Germinal center (tissue), 1 donor: Measurements from ENCODE around the gene MTUS2.
A peak's percentile ranks its signal among the peaks of the same experiment; 100 is the strongest.

ENCODE experiments used
- DNase-seq: peaks from one replicate; pipeline ENCODE4 v3.0.0; 2012; ENCODE audit warnings: mixed read lengths, low spot score

The MTUS2 gene

GRCh38 chr13:29508130-29508875 lies 688.2 kb downstream of the MTUS2 start:
- peak; percentile 84 for DNase-seq

DNA sequence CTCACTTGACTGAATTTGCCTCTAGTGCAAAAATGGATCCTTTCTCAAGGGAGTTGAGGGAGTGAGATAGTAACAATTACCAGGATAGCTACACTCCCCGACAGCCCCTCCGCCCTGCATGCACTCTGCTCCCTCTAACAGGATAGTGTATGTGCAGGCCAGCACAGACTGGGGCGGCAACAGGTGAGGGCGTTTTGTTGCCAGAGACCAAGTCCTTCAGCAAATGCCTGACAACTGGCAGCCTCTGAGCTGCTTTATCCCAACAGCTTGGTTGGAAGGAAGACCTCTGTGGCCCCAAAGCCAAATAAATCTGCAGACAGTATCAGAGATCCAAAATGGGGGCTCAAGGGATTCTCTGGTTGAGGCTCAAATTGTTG lies 688.7 kb downstream of the MTUS2 start:
- DNase-seq: no peak

- no peak for DNase-seq
Measured at GRCh38 chr13:29509999-29510589, 690.0 kb downstream of the MTUS2 start.

GRCh38 chr13:29510651-29511084 lies 690.5 kb downstream of the MTUS2 start:
- no peak for DNase-seq

GRCh38 chr13:29511106-29511796 lies 691.1 kb downstream of the MTUS2 start:
- DNase-seq: no peak

DNA sequence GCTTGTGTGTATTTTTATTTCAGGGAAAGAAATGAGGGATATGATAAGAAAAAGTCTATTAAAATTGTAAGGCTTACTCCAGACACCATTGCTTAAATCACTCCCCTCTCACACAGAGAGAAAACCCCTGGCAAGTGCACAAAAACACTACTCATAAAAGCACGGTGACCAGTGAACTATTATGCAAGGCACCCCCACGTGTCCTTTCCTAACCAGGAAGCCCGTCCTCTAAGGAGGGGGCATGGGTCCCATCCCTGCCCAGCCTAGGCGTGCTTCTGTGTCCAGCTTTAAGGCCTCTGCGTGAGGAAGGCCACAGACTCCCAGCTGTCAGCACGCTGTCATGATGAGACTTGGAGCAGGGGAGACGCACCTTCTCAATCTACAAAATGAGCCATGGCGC lies 691.8 kb downstream of the MTUS2 start:
- DNase-seq: no peak

DNA sequence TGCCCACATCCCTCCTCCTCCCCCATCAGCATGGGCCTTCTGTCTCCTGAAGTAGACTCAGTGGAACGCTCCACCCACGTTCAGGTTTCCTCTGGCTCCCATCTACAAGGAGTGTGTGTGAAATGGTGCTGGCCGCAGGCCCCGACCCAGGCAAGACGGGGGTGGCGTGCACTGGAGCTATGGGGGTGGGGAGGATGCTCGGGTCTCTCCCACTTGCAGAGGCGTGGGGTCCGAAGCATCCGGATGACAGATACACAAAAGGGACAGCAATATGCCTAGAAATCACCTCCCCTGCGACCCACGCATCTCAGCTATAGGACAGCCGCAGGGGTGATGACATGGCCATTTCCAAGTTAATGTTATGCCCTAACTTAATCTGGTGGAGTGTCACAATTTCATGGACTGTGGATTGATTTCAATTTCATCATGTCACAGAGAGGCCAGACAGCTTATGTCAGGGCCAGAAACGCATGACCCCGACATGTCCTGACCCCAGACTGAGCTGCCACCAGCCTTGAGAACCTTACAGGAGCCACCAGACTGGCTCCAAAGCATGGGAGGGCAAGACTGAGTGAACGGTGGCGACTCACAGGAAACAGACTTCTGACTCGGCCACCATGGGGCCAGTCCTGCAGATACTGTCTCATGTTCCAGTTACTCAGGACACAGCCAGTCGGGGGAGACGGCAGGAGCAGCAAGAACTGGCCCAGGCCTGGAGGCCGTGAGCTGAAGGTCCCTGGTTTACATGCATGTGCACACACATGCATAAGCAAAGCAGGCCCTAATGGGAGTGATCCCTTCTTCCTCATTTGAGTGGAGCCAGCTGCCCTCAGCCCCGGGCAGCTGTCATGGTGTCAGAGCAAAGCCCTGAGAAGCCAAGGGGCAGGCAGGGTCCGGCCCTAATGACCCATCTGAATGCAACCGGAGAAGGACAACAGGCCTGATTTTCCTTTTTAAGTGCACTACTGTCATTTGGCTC lies 693.2 kb downstream of the MTUS2 start:
- DNase-seq: no peak

GRCh38 chr13:29513981-29514719 lies 694.0 kb downstream of the MTUS2 start:
- DNase-seq: no peak

- no peak for DNase-seq
Measured at GRCh38 chr13:29514720-29515310, 694.7 kb downstream of the MTUS2 start.

DNA sequence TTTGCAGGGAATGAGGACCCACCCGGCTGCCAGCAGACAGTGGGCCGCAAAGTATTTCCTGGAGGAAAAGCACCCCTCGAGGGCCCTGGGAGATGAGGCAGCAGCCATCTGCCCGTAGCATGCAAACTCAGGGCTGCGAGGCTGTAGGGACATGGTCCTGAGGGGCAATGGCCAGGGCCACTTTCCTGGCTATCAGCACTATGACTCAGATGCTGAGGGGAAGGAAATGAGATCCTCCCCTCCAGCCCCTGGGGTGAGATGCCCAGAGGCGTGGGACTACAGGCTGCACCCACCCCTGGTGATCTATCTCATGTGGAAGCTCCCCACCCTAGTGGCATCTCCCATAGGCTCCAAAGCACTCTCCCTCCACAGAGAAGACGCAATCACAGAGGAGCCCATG lies 695.2 kb downstream of the MTUS2 start:
- DNase-seq: no peak

DNA sequence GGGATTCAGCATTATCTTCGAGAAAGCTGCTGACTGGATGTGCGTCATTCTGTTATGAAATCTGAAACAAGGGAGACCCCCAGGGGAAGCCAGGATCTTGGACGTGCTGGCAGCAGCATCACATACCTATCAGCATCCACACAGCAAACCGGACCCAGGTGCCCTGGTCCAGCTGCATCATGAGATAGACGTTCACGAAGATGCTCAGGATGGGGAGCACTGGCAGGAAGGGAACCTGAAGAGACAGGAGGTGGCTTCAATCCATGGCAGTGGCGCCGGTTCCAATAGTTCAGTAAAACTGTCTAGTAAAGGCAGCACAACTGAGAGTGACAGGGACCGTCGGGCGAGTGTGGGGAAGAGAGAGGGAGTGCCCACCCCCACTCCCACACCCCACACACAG lies 695.9 kb downstream of the MTUS2 start:
- DNase-seq: no peak

GRCh38 chr13:29516880-29517279 lies 696.7 kb downstream of the MTUS2 start:
- no peak for DNase-seq

DNA sequence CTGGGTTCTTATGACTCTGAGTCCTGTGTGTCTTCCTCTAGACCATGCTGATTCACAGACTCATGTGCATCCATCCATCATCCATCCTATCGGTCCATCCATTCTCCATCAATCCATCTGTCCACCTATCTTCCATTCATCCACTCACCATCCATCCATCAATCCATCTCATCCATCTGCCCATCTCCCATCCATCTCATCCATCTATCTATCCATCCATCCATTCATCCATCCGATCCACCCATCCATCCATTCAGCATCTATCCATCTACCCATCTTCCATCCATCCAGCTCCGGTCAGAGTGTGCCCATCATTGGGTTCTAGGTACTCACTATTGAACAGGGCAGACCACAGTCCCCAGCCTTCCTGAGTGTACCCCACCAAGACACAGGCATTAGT lies 699.8 kb downstream of the MTUS2 start:
- DNase-seq: no peak

DNA sequence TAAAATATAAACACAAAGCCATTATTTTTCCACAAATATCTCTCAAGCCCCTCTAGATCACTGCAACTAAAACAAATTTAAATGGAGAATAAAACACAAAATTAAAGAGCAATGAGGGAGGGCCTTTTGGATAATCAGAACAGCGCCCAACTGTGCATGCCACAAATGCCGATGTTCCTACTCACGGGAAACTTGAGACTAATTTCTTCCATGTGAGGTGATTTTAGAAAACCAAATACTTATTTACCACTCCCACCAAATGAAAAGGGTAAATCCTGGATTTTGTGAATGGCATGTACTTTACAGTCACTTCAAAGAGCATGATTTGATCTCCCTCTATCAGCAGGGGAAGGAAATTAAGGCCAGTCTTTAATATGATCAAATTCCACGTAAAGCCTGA lies 700.5 kb downstream of the MTUS2 start:
- DNase-seq: no peak

- no peak for DNase-seq
Measured at GRCh38 chr13:29521336-29521735, 701.2 kb downstream of the MTUS2 start.

GRCh38 chr13:29522044-29522685 lies 702.0 kb downstream of the MTUS2 start:
- DNase-seq: no peak

DNA sequence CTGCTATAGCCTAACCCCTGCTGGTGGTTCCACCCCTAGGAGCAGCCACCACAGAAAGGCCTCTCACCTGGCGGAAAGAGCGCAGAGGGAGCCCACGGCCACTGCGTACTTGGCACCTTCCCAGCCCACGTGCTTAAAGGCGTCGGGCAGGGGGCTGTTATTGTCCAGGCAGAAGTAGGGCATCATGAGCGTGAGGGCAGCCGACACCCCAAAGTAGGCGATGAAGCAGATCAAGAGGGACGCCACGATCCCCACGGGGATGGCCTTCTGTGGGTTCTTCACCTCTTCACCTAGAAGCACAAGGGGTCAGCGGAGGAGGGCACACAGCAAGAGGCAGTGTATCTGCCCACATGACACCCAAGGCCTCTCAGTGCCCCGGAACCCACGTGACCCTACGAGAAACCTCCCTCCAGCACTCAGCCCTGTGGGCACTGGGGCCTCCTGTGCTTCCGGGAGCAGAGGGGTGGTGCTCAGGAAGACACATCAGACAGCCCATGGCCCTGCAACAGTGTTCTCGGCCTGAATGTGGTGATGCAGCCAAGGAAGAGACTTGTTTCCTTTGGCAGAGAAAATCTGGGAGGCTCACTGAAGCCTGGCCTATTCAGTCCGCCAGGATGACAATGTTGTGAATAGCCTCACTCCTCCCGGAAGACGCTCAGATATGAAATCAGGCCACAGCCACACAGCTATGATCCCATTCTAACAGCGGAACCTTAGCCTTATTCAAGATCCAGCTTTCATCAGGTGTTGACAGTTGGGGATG lies 703.2 kb downstream of the MTUS2 start:
- DNase-seq: no peak

GRCh38 chr13:29524176-29524575 lies 704.0 kb downstream of the MTUS2 start:
- no peak for DNase-seq

DNA sequence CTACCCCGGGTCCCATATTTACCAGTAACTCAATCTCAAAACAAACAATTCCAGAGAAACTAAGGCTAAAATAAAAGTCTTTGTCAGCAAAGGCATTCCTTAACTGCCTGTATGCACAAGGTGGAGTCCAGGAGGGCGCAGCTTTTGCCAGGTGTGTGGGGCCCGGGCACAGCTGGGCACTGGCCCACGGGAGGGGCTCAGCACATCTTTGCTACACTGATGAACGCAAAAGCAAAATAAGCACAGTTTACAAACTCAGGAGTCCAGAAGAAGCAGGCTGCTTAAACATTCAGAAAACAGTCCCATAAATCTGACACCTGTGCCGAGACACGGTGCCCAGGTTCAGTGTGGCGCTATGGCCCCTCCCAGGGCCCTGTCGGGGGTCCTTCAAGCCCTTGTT lies 704.5 kb downstream of the MTUS2 start:
- no peak for DNase-seq

DNA sequence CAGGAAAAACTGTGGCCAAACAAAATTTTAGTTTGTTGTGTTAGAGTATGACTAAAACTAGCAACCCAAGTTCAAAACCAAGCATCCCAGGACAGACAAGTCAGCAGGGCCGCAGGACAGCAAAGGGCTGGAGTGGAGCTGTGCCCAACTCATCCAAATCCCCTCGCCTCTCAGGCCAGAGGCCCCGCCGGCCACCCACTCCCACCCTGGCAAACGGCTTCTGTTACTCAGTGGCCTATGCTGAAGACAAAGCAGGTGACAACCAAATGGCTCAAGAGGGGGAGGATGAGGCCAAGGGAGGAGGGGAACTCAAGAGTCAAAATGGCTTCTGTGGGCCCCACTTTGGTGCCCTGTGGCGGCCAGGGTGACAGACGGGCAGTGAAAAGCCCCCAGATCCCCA lies 705.6 kb downstream of the MTUS2 start:
- DNase-seq: no peak
